K562 (cell line): Measurements from ENCODE around the gene RHEBL1. TPM values are rescaled to one million over a fixed set of nuclear protein-coding genes. Genes with fewer than 3 reads are reported as not detected.

ENCODE experiments used
- ATAC-seq: fragments of 200-7000 bp; cut with Tn5 transposase; 3 replicates; pipeline ENCODE4 v1.9.1; 2020; ENCODE audit warnings: moderate library complexity
- BruUV-seq: library from RNA; stranded (reverse); fragments of 400-500 nt; replicated peaks from 2 replicates; lab custom pipeline; 2021; lab: Mats Ljungman, UMichigan
- CTCF ChIA-PET: fragments of 300-600 bp; formaldehyde crosslinking; extraction: SDS; loops from one replicate; lab custom pipeline; 2021; ENCODE audit warnings: low intra/inter-chr PET ratio; lab: Yijun Ruan, JAX
- POLR2A ChIA-PET: fragments of 300-600, 350-650 bp; sonication (Branson Sonifier 250); formaldehyde crosslinking; extraction: SDS; loops from one replicate; lab custom pipeline; 2021; ENCODE audit warnings: antibody characterized with exemption, inconsistent platforms; lab: Yijun Ruan, JAX
- DNase-seq, 4 experiments: peaks; one replicate each; pipeline versions ENCODE4 v3.0.0 to v3.0.0-alpha.2; 2011 to 2018; ENCODE audit warnings: low spot score in 3 of 4, mixed read lengths in 3 of 4; ENCODE audit errors: extremely low read depth in 1 of 4
- FAIRE-seq: peaks from 2 replicates; lab custom pipeline; 2011; peaks lifted over from hg19 to GRCh38; lab: Jason Lieb, UNC
- H2AFZ ChIP-seq: 2 replicates; pipeline ENCODE4 v1.6.0; 2011; ENCODE audit warnings: low read depth, low read length, control low read depth, inconsistent platforms
- H3K27ac ChIP-seq: fragments of 200-600 bp; 3 replicates; pipeline ENCODE4 v1.8.0; 2011; ENCODE audit warnings: low read depth, mild to moderate bottlenecking, control low read depth, inconsistent platforms, low read length, moderate library complexity, mixed read lengths; ENCODE audit errors: extremely low read depth
- H3K27me3 ChIP-seq, 2 experiments: fragments of 300-600 bp in 1 of 2; 2 replicates in 1 of 2; 3 replicates in 1 of 2; pipeline versions ENCODE4 v1.6.0 to v1.8.0; 2011; ENCODE audit warnings: inconsistent platforms in 2 of 2, low read length in 2 of 2, mild to moderate bottlenecking in 1 of 2, mixed read lengths in 1 of 2, moderate library complexity in 1 of 2; ENCODE audit not compliant: control insufficient read depth in 2 of 2, insufficient read depth in 2 of 2
- H3K36me3 ChIP-seq: fragments of 300-600 bp; 3 replicates; pipeline ENCODE4 v1.8.0; 2011; ENCODE audit warnings: mild to moderate bottlenecking, low read length, inconsistent platforms; ENCODE audit not compliant: control insufficient read depth, insufficient read depth
- H3K4me1 ChIP-seq, 2 experiments: fragments of 200-600 bp in 1 of 2; replicated peaks in 1 of 2; 2 replicates in 1 of 2; 3 replicates in 1 of 2; pipeline versions ENCODE4 v1.5.1 to v1.8.0; 2011; ENCODE audit warnings: inconsistent platforms in 2 of 2, low read length in 2 of 2, mild to moderate bottlenecking in 1 of 2, mixed read lengths in 1 of 2, moderate library complexity in 1 of 2; ENCODE audit not compliant: control insufficient read depth in 2 of 2, insufficient read depth in 2 of 2
- H3K4me2 ChIP-seq: 2 replicates; pipeline ENCODE4 v1.6.1; 2011; ENCODE audit warnings: low read length, control low read depth, inconsistent platforms, mixed read lengths; ENCODE audit not compliant: insufficient read depth
- H3K4me3 ChIP-seq: fragments of 200-600 bp; sonication (generic), shearing (Covaris generic); 2 replicates; pipeline ENCODE4 v1.5.1; 2016; ENCODE audit warnings: control low read depth, inconsistent platforms
- H3K79me2 ChIP-seq: fragments of 200-600 bp; 3 replicates; pipeline ENCODE4 v1.8.0; 2011; ENCODE audit warnings: low read length, inconsistent platforms; ENCODE audit not compliant: control insufficient read depth, insufficient read depth
- H3K9ac ChIP-seq, 2 experiments: 2 replicates each; pipeline versions ENCODE4 v1.6.0 to v1.6.1; 2011; ENCODE audit warnings: low read depth in 2 of 2, low read length in 2 of 2, control low read depth in 1 of 2, inconsistent platforms in 1 of 2, mild to moderate bottlenecking in 1 of 2, mixed read lengths in 1 of 2; ENCODE audit not compliant: insufficient read depth in 1 of 2
- H3K9me1 ChIP-seq: one replicate; pipeline ENCODE4 v1.6.0; 2011; ENCODE audit warnings: inconsistent platforms, mild to moderate bottlenecking, low read length, moderate library complexity; ENCODE audit not compliant: control insufficient read depth, insufficient read depth
- H3K9me3 ChIP-seq: replicated peaks from 2 replicates; pipeline ENCODE4 v1.5.1; 2011; ENCODE audit warnings: low read depth, low read length, inconsistent platforms; ENCODE audit not compliant: control insufficient read depth, insufficient read depth
- H4K20me1 ChIP-seq: replicated peaks from 2 replicates; pipeline ENCODE4 v1.6.1; 2011; ENCODE audit warnings: low read length, inconsistent platforms, mixed read lengths; ENCODE audit not compliant: control insufficient read depth, insufficient read depth
- CAMTA2 ChIP-seq: fragments of 250-450 bp; sonication (Bioruptor Pico); conservative IDR thresholded peaks from 2 replicates; pipeline ENCODE4 v1.5.1; 2022
- CBX2 ChIP-seq: fragments of 200-600 bp; sonication (generic); IDR thresholded peaks from one replicate; pipeline ENCODE4 v1.6.1; 2012; ENCODE audit warnings: mild to moderate bottlenecking, low read length, inconsistent platforms; ENCODE audit not compliant: insufficient read depth, poor library complexity, severe bottlenecking
- GABPA ChIP-seq: fragments of 200-800 bp; sonication (Bioruptor generic); conservative IDR thresholded peaks from 2 replicates; pipeline ENCODE4 v1.6.1; 2016; ENCODE audit warnings: low read depth, missing genetic modification characterization, missing compliant biosample characterization
- TBL1XR1 ChIP-seq, 2 experiments: IDR thresholded peaks; 2 replicates each; pipeline ENCODE4 v1.6.1; 2012; ENCODE audit warnings: improper control_type of control experiment in 2 of 2, low read length in 2 of 2, mild to moderate bottlenecking in 1 of 2
- ZBTB17 ChIP-seq: fragments of 450-650 bp; formaldehyde crosslinking; IDR thresholded peaks from 2 replicates; pipeline ENCODE4 v1.4.0; 2020; ENCODE audit warnings: mild to moderate bottlenecking
- ZNF263 ChIP-seq: sonication (generic); formaldehyde crosslinking; IDR thresholded peaks from 2 replicates; pipeline ENCODE4 v1.8.0; 2022; ENCODE audit warnings: mild to moderate bottlenecking, missing genetic modification reagents, borderline replicate concordance
- ZNF699 ChIP-seq: fragments of 250-450 bp; sonication (Bioruptor Pico); IDR thresholded peaks from 2 replicates; pipeline ENCODE4 v1.8.0; 2021; ENCODE audit warnings: mild to moderate bottlenecking, moderate library complexity; ENCODE audit not compliant: insufficient replicate concordance
- WGBS: fragments of 100-300 bp; shearing (Covaris generic); methylation state at CpG from one replicate; pipeline ENCODE4 v1.1.6; 2016; ENCODE audit warnings: low coverage, mixed read lengths; ENCODE audit not compliant: insufficient coverage; ENCODE audit errors: missing lambda C conversion rate; 5-methylcytosine and 5-hydroxymethylcytosine counted together
- in situ Hi-C: fragments of 300-500 bp; cut with MboI; formaldehyde crosslinking; loops from 4 replicates; pipeline ENCODE4 v1.15.0; 2018; ENCODE audit warnings: inconsistent platforms, mixed read lengths
- intact Hi-C: fragments of 100-400 bp; cut with micrococcal nuclease; formaldehyde crosslinking; loops from 2 replicates; pipeline ENCODE4 v1.14.2; 2022
- polyA plus RNA-seq, 8 experiments: library from polyadenylated mRNA; depleted of rRNA in 4 of 8; stranded (reverse) in 5 of 8; unstranded in 3 of 8; fragments of >200 nt; fragmentation: Nextera tagmentation in 2 of 8; fragmentation: Illumina TruSeq in 1 of 8; extraction: Ambion mirVana in 2 of 8; extraction: Trizol in 1 of 8; gene quantifications; 2 replicates each; pipeline versions ENCODE4 v1.2.1 to v1.2.3, GENCODE V29; 2011 to 2014; ENCODE audit warnings: inconsistent platforms in 1 of 8, missing spikeins in 1 of 8
- total RNA-seq, 7 experiments: library from RNA; depleted of rRNA in 6 of 7; stranded (reverse); fragments of >200 nt in 6 of 7; fragmentation: Illumina TruSeq in 2 of 7; extraction: Trizol in 2 of 7; gene quantifications; 2 replicates each; pipeline versions ENCODE4 v1.2.1 to v1.2.3, GENCODE V29; 2011 to 2021; ENCODE audit warnings: low replicate concordance in 1 of 7
- TF ChIP-seq, protein P1 (sequence below): fragments of 250-450 bp; sonication (Bioruptor Pico); IDR thresholded peaks from 2 replicates; pipeline ENCODE4 v1.8.0; 2021; ENCODE audit warnings: borderline replicate concordance, mild to moderate bottlenecking, moderate library complexity; ENCODE audit not compliant: poor library complexity, severe bottlenecking
- TF ChIP-seq, protein P2 (sequence below): fragments of 250-450 bp; sonication (Bioruptor Pico); IDR thresholded peaks from 2 replicates; pipeline ENCODE4 v1.4.0; 2020; ENCODE audit warnings: borderline replicate concordance
- TF ChIP-seq, protein P3 (sequence below): fragments of 200-400 bp; formaldehyde crosslinking; IDR thresholded peaks from 2 replicates; pipeline ENCODE4 v1.6.1; 2017; ENCODE audit warnings: mild to moderate bottlenecking, low read depth, low read length, moderate library complexity

RHEBL1 gene
- total and polyA plus RNA-seq, 9 of the 15 experiments (the other 6 are each of a cell fraction or from before 2014, with no cell fraction given) = 4.3 to 36.1 (median 8.2) TPM

DNA sequence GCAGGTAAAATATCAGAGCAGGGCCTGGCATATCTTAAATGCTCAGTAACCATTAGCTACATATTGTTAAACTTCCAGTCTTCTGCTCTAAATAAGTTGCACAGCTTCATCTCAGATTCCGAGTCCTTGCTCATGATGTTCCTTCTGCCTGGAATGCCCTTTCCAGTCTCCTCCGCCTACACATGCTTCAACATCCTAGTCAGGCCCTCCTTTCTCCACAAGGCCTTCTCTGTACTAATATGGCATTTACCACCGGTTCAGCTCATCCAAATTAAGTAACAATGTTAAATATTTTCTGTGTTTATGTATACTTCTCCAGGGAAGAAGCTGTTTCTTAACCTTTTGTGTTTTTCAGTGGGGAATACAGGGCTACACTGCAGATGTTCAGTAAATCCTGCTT lies 16.3 kb upstream of the RHEBL1 start (continued):
- TF ChIP-seq, protein P1, sequence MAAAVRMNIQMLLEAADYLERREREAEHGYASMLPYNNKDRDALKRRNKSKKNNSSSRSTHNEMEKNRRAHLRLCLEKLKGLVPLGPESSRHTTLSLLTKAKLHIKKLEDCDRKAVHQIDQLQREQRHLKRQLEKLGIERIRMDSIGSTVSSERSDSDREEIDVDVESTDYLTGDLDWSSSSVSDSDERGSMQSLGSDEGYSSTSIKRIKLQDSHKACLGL (CRISPR knock-in tag) = no peak
- TF ChIP-seq, protein P2, sequence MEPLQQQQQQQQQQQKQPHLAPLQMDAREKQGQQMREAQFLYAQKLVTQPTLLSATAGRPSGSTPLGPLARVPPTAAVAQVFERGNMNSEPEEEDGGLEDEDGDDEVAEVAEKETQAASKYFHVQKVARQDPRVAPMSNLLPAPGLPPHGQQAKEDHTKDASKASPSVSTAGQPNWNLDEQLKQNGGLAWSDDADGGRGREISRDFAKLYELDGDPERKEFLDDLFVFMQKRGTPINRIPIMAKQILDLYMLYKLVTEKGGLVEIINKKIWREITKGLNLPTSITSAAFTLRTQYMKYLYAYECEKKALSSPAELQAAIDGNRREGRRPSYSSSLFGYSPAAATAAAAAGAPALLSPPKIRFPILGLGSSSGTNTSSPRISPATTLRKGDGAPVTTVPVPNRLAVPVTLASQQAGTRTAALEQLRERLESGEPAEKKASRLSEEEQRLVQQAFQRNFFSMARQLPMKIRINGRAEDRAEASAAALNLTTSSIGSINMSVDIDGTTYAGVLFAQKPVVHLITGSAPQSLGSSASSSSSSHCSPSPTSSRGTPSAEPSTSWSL (CRISPR knock-in tag) = no peak

DNA sequence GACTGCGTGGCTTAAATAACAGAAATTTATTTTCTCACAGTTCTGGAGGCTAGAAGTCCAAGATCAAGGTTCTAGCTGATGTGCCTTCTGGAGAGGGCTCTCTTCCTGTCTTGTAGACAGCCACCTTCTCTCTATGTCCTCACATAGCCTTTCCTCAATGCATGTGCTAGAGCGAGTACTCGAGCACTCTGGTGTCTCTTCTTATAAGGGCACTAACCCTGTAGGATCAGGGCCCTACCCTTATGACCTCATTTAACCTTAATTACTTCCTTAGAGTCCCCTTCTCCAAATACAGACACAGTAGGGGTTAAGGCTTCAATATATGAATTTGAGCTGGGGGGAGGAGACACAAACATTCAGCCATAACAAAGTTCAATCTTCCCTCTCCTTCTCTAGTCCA lies 14.7 kb upstream of the RHEBL1 start:
- Histone ChIP-seq H3K79me2 (no peaks in the 10 kb centered on the region), H3K9me3 (no peaks in the 10 kb centered on the region), H4K20me1 (no peaks in the 10 kb centered on the region), H3K4me1 (peaks cover 18 to 21% of the 10 kb centered on the region in 2 experiments), H3K9ac (no peak overlapping the region), H2AFZ (peak overlapping the region; percentile 47; the same call in 1 of the 2 replicates), H3K4me3 (no peak overlapping the region), H3K4me2 (no peak overlapping the region), H3K27me3 (no peaks in the 10 kb centered on the region), H3K27ac (no peak overlapping the region), H3K36me3 (no peaks in the 10 kb centered on the region), H3K9me1 (no peaks in the 10 kb centered on the region)
- CTCF ChIA-PET = no interaction called here
- intact Hi-C loops = no loop called here
- no TSS peak for BruUV-seq
- WGBS = 86% methylated on average over 3 of the region's 3 CpGs
- DNase-seq (no peak), FAIRE-seq (no peak), ATAC-seq (no peak)
- POLR2A ChIA-PET = interaction anchor here (1.0 to 2.8 kb wide), 6 partner anchors 10 to 181 kb away, joined by 3 to 12 read pairs (median 4); partner anchors contain the start of genes DHH, TUBA1B and TUBA1C
- in situ Hi-C loops = no loop called here
- TF ChIP-seq CAMTA2 (CRISPR knock-in tag) (no peak), CBX2 (no peak), ZBTB17 (CRISPR knock-in tag) (no peak), ZNF263 (CRISPR knock-in tag) (no peak), GABPA (tag) (no peak), ZNF699 (CRISPR knock-in tag) (no peak), TBL1XR1 (IDR thresholded peaks at IDR 0.05; ENCODE audit: low read length in 2 of 2) (no peak)
- TF ChIP-seq, protein P3, sequence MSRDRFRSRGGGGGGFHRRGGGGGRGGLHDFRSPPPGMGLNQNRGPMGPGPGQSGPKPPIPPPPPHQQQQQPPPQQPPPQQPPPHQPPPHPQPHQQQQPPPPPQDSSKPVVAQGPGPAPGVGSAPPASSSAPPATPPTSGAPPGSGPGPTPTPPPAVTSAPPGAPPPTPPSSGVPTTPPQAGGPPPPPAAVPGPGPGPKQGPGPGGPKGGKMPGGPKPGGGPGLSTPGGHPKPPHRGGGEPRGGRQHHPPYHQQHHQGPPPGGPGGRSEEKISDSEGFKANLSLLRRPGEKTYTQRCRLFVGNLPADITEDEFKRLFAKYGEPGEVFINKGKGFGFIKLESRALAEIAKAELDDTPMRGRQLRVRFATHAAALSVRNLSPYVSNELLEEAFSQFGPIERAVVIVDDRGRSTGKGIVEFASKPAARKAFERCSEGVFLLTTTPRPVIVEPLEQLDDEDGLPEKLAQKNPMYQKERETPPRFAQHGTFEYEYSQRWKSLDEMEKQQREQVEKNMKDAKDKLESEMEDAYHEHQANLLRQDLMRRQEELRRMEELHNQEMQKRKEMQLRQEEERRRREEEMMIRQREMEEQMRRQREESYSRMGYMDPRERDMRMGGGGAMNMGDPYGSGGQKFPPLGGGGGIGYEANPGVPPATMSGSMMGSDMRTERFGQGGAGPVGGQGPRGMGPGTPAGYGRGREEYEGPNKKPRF = no peak
